Omental fat pad (tissue), 4 donors: Measurements from ENCODE around the gene CCNL2. TPM values are rescaled to one million over a fixed set of nuclear protein-coding genes. Genes with fewer than 3 reads are reported as not detected.

Experiments
- ATAC-seq: fragments of 150-250 bp; one replicate; pipeline ENCODE4 v1.9.1; 2016; ENCODE audit warnings: mild to moderate bottlenecking, moderate library complexity; ENCODE audit not compliant: low FRiP score
- DNase-seq: peaks from one replicate; pipeline ENCODE4 v3.0.0-alpha.2; 2019; ENCODE audit warnings: low spot score
- total RNA-seq, 4 donors: library from RNA; depleted of rRNA; stranded (reverse); fragments of >200 nt; gene quantifications; one replicate each; pipeline ENCODE4 v1.1.0, GENCODE V29; 2016
- TF ChIP-seq, protein P1 (sequence below), 3 donors: fragments of 450-650 bp; IDR thresholded peaks; one replicate each; pipeline ENCODE4 v1.5.1; 2016 to 2017; ENCODE audit warnings: antibody characterized with exemption in 3 of 3, mild to moderate bottlenecking in 3 of 3, moderate library complexity in 2 of 3

Gene CCNL2
- total RNA-seq, 4 donors from 2014 or later: 142 to 273 (median 204) TPM

DNA sequence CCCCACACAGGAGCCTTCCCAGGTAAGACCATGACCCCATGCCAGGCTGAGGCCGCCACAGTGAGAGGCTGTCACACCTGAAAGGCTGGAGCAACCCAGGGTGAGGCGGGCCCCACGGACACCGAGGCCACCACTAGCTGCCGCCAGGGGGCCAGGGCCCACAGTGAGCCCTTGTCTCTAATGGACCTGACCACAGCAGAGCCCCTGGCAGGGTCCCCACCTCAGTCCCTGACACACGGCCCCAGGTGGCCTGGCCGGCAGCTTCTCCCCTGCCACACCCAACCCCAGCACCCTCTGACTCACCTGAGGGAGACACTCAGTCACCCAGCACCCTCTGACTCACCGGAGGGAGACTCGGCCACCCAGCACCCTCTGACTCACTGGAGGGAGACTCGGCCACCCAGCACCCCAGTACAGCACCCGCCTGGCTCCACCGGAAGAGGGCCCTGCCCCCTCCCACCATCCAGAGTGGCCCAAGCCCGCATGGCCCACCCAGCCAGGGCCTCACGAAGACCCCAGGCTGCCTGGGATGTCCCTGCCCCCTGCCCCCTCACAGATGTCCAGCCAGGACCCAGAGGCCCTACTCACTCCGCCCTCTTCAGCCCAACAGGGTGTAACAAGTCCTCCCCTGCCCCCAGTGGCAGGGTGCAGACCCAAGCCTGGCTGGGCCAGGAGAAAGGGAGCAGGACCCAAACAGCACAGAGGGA, 54.3 kb downstream of the CCNL2 start:
- TF ChIP-seq, protein P1, sequence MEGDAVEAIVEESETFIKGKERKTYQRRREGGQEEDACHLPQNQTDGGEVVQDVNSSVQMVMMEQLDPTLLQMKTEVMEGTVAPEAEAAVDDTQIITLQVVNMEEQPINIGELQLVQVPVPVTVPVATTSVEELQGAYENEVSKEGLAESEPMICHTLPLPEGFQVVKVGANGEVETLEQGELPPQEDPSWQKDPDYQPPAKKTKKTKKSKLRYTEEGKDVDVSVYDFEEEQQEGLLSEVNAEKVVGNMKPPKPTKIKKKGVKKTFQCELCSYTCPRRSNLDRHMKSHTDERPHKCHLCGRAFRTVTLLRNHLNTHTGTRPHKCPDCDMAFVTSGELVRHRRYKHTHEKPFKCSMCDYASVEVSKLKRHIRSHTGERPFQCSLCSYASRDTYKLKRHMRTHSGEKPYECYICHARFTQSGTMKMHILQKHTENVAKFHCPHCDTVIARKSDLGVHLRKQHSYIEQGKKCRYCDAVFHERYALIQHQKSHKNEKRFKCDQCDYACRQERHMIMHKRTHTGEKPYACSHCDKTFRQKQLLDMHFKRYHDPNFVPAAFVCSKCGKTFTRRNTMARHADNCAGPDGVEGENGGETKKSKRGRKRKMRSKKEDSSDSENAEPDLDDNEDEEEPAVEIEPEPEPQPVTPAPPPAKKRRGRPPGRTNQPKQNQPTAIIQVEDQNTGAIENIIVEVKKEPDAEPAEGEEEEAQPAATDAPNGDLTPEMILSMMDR (IDR thresholded peaks at IDR 0.05): no peak
- peak; percentile 61 for ATAC-seq
- no peak for DNase-seq

DNA sequence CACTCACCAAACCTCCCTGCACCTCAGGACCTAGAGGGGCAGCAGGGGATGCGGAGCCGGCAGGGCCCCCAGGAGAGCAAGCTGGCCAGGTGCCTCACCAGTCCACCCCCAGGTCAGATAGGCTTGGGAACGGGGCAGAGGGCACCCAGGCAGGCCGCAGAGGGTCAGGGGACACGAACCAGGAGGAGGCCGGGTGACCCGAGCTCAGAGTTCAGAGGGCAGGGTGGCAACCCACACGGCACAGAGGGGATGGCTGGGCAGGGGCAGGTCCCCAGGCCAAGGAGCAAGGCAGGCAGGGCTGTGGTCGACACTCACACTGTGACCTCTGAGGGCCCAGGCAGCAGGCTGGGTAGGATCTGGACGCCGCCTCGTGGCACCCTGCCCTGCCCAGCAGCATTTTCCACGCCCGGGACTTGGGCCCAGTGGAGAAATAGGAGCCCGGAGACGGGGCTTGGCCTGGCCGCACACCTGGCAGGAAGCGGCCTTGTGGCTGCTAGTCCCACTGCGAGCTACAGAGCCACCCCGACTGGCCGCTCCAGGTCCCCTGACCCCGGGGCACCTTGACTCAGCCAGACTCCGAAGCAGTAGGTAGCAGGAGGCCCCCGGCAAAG, 55.2 kb downstream of the CCNL2 start:
- ATAC-seq: no peak
- no peak for DNase-seq
- TF ChIP-seq, protein P1 (IDR thresholded peaks at IDR 0.05): no peak

DNA sequence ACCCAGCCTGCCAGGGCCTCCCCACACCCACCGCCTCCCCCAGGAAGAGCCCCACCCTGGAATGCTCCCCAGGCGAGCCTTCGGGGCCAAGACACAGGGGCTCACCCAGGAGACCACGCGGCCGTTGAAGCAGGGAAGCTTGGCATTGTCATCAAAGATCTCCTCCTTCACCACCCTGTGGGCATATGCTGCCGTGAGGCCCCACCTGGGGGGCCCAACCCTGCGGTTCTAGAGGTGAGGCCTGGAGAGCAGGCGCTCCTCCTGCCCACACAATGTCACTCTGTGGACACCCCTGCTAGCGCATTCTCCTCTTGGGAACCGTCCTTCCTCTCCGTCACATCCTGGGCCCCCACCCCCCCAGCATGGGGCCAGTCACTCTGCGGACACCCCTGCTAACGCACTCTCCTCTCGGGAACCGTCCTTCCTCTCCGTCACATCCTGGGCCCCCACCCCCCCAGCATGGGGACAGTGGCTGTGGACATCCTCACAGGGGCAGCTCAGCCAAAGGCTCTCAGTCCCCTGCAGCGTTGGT, 56.5 kb downstream of the CCNL2 start:
- TF ChIP-seq, protein P1 (IDR thresholded peaks at IDR 0.05): no peak
- DNase-seq (no peak), ATAC-seq (no peak)

DNA sequence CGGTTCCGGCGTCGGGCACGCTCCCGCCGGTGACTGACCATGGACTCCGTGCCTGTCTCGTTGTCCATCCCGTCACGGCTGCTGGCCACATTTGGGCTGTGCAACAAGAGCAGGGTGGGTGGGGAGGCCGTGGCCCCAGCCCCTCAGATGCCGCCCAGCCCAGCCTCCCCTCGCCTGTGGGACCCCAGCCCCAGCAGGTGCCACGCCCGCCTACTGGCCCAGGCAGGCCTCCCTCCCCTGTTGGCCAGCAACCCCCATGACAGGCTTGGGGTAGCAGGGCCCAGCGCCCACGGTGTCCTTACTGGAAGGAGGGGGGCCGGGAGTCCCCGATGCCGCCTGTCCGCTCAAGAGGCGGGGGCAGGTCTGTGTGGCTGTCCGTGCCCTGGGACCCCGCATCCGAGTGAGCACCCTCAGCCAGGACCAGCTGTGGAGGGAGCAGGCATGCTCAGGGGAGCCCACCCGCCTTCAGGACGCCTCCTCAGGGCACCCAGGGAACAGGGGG, 57.0 kb downstream of the CCNL2 start:
- no peak for ATAC-seq
- no peak for DNase-seq
- TF ChIP-seq, protein P1 (IDR thresholded peaks at IDR 0.05): no peak

DNA sequence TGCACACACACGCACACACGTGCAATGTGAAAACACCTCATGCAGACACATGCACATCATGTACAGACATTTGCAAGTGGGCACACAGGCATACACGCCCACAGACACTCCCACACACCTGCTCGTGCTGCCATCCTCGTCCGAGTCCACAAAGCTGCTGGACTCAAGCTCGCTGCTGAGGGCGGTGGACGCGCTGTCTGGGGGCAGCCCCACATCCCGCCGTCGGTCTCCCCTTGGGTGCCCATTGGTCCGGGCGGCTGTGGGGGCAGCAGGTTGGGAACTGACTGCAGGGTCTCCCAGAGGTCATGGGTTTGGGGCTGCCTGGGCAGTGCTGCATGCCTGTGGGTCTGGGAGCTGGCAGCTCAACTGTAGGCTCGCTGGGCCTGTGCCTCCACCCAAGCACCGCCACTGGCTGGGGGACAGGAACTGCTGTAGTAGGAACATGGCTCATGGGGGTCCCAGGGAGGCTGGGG, 57.5 kb downstream of the CCNL2 start:
- no peak for DNase-seq
- no peak for ATAC-seq
- TF ChIP-seq, protein P1 (IDR thresholded peaks at IDR 0.05): no peak

DNA sequence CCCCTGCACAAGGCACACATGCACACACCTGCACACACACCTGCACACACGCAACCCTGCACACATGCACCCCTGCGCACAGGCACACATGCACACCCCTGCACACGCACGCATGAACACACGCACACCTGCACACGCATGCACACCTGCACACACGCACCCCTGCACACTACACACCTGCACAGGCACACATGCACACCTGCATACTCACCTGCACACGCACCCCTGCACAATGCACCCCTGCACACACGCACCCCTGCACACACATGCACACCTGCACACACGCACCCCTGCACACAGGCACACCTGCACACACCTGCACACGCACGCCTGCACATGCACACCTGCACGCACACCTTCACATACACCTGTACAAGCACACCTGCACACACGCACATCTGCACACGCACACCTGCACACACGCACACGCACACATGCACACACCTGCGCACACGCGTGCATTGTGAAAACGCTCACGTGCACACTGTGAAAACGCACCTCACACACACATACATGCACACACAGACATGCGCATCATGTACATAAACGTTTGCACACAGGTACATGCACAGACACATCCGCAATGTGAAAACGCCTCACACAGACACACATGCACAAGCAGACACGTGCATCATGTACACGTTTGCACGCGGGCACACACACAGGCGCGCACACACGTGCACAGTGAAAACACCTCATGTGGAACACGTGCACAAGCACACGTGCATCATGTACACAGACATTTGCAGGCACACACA, 58.2 kb downstream of the CCNL2 start:
- TF ChIP-seq, protein P1 (IDR thresholded peaks at IDR 0.05): no peak
- DNase-seq: no peak
- ATAC-seq: no peak
